ENCODE data around the gene DIP2A. TPM values are rescaled to one million over a fixed set of nuclear protein-coding genes. Genes with fewer than 3 reads are reported as not detected.
"Not testable (repeated sequence)": the region's sequence is repeated elsewhere in the genome, so short reads cannot be mapped to it uniquely, and the experiment has no call there.

DIP2A gene
- total RNA-seq, 1 experiment from 2014 or later, result 19.4 TPM

- peaks cover 25% of the 10 kb centered on the region for H3K36me3 ChIP-seq (replicated peaks; ENCODE audit: control insufficient read depth, insufficient read depth, low read length)
- no peaks in the 10 kb centered on the region for H3K27me3 ChIP-seq (ENCODE audit: control insufficient read depth, insufficient read depth, low read length)
- no peak for DNase-seq
- H3K4me3 ChIP-seq (ENCODE audit: insufficient read depth, low read depth, low read length), result no peak overlapping the region
Measured at GRCh38 chr21:46562472-46562871, 103.8 kb downstream of the DIP2A start.

- no peaks in the 10 kb centered on the region for H3K27me3 ChIP-seq (ENCODE audit: control insufficient read depth, insufficient read depth, low read length)
- no peak for DNase-seq
- no peak overlapping the region for H3K4me3 ChIP-seq (ENCODE audit: insufficient read depth, low read depth, low read length)
- H3K36me3 ChIP-seq (replicated peaks; ENCODE audit: control insufficient read depth, insufficient read depth, low read length), result peaks cover 27% of the 10 kb centered on the region
Measured at GRCh38 chr21:46562964-46563607, 104.4 kb downstream of the DIP2A start.

GRCh38 chr21:46564391-46564790 lies 105.7 kb downstream of the DIP2A start:
- H3K4me3 ChIP-seq (ENCODE audit: insufficient read depth, low read depth, low read length), result no peak overlapping the region
- peaks cover 27% of the 10 kb centered on the region for H3K36me3 ChIP-seq (replicated peaks; ENCODE audit: control insufficient read depth, insufficient read depth, low read length)
- peak; percentile 22 for DNase-seq

DNA sequence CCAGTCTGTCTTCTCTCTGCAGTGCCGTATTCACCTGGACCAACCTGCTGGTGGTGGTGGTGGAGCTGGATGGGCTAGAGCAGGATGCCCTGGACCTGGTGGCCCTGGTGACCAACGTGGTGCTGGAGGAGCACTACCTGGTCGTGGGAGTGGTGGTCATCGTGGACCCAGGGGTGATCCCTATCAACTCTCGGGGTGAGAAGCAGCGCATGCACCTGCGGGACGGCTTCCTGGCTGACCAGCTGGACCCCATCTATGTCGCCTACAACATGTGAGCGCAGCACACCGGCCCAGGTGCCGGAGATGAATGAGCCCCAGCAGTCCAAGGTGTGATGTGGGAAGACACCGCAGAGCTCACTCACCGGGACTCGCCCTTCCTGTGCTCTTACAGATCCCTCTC lies 108.7 kb downstream of the DIP2A start:
- peak; percentile 10 for DNase-seq
- H3K36me3 ChIP-seq (replicated peaks; ENCODE audit: control insufficient read depth, insufficient read depth, low read length), result peaks cover 21% of the 10 kb centered on the region
- no peak overlapping the region for H3K4me3 ChIP-seq (ENCODE audit: insufficient read depth, low read depth, low read length)
- no peaks in the 10 kb centered on the region for H3K27me3 ChIP-seq (ENCODE audit: control insufficient read depth, insufficient read depth, low read length)

More at GRCh38 chr21:46564391-46564790, 105.7 kb downstream of the DIP2A start:
- H3K27me3 ChIP-seq (ENCODE audit: control insufficient read depth, insufficient read depth, low read length), result no peaks in the 10 kb centered on the region

DNA sequence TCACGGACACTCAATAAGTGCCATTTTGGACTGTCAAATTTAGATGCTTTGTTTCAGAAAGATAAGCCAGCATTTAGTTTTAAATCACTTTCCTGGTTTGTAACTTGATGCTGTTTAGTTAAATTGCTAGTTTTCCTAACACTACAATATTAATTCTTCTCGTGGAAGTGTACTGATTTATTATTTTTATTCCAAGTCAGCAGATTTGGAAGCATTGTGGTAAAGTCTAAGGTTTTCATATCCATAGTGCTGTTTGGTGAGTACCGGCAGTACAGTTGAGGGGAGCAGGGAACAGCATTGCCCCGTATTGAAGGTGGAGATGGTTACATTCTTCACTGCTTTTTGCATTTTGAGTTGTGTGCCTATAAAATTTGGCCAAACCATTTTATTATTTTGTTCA lies 109.9 kb downstream of the DIP2A start:
- H3K36me3 ChIP-seq (replicated peaks; ENCODE audit: control insufficient read depth, insufficient read depth, low read length), result peaks cover 16% of the 10 kb centered on the region
- no peak overlapping the region for H3K4me3 ChIP-seq (ENCODE audit: insufficient read depth, low read depth, low read length)
- no peaks in the 10 kb centered on the region for H3K27me3 ChIP-seq (ENCODE audit: control insufficient read depth, insufficient read depth, low read length)
- DNase-seq, result no peak

GRCh38 chr21:46569081-46569480 lies 110.4 kb downstream of the DIP2A start:
- Histone ChIP-seq H3K27me3 (ENCODE audit: control insufficient read depth, insufficient read depth, low read length) (no peaks in the 10 kb centered on the region), H3K36me3 (replicated peaks; ENCODE audit: control insufficient read depth, insufficient read depth, low read length) (peaks cover 14% of the 10 kb centered on the region)

DNA sequence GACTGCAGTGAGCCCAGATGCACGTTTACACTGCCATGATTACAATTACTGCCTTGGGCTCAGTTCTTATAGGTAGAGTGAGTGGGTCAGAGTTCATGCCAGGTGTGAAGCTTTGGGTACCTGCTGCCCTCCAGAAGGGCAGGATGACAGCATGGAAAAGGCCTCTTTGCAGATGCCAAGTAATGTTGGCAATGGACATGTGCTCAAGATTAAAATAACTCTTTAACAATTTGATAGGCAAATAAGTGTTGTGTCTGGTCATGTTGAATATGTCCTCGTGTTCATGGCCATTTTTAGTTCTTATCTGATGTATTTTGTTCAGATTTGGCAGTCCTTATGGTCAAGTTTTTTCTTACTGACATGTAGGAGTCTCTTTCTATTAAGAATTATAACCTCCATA lies 111.4 kb downstream of the DIP2A start:
- Histone ChIP-seq H3K4me3 (ENCODE audit: insufficient read depth, low read depth, low read length) (no peak overlapping the region), H3K36me3 (replicated peaks; ENCODE audit: control insufficient read depth, insufficient read depth, low read length) (peaks cover 13% of the 10 kb centered on the region), H3K27me3 (ENCODE audit: control insufficient read depth, insufficient read depth, low read length) (no peaks in the 10 kb centered on the region)
- DNase-seq, result no peak

More at GRCh38 chr21:46569081-46569480, 110.4 kb downstream of the DIP2A start:
- H3K4me3 ChIP-seq (ENCODE audit: insufficient read depth, low read depth, low read length), result no peak overlapping the region
- DNase-seq, result no peak

- Histone ChIP-seq H3K36me3 (replicated peaks; ENCODE audit: control insufficient read depth, insufficient read depth, low read length) (peaks cover 13% of the 10 kb centered on the region), H3K27me3 (ENCODE audit: control insufficient read depth, insufficient read depth, low read length) (no peaks in the 10 kb centered on the region), H3K4me3 (ENCODE audit: insufficient read depth, low read depth, low read length) (no peak overlapping the region)
- no peak for DNase-seq
Measured at GRCh38 chr21:46570631-46571030, 111.9 kb downstream of the DIP2A start.

GRCh38 chr21:46572850-46573249 lies 114.2 kb downstream of the DIP2A start:
- no peak overlapping the region for H3K4me3 ChIP-seq (ENCODE audit: insufficient read depth, low read depth, low read length)
- no peak for DNase-seq
- H3K27me3 ChIP-seq (ENCODE audit: control insufficient read depth, insufficient read depth, low read length), result no peaks in the 10 kb centered on the region
- H3K36me3 ChIP-seq (replicated peaks; ENCODE audit: control insufficient read depth, insufficient read depth, low read length), result peaks cover 8% of the 10 kb centered on the region

DNA sequence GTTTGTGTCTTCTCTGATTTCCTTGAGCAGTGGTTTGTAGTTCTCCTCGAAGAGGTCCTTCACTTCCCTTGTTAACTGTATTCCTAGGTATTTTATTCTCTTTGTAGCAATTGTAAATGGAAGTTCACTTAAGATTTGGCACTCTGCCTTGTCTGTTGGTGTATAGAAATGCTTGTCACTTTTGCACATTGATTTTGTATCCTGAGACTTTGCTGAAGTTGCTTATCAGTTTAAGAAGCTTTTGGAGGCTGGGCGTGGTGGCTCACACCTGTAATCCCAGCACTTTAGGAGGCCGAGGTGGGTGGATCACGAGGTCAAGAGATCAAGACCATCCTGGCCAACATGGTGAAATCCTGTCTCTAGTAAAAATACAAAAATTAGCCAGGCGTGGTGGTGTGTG lies 119.1 kb downstream of the DIP2A start:
- not testable (repeated sequence) for H3K36me3 ChIP-seq (replicated peaks; ENCODE audit: control insufficient read depth, insufficient read depth, low read length); H3K4me3 ChIP-seq (ENCODE audit: insufficient read depth, low read depth, low read length); DNase-seq; H3K27me3 ChIP-seq (ENCODE audit: control insufficient read depth, insufficient read depth, low read length)

GRCh38 chr21:46579394-46579793 lies 120.7 kb downstream of the DIP2A start:
- not testable (repeated sequence) for H3K36me3 ChIP-seq (replicated peaks; ENCODE audit: control insufficient read depth, insufficient read depth, low read length); DNase-seq; H3K4me3 ChIP-seq (ENCODE audit: insufficient read depth, low read depth, low read length); H3K27me3 ChIP-seq (ENCODE audit: control insufficient read depth, insufficient read depth, low read length)

DNA sequence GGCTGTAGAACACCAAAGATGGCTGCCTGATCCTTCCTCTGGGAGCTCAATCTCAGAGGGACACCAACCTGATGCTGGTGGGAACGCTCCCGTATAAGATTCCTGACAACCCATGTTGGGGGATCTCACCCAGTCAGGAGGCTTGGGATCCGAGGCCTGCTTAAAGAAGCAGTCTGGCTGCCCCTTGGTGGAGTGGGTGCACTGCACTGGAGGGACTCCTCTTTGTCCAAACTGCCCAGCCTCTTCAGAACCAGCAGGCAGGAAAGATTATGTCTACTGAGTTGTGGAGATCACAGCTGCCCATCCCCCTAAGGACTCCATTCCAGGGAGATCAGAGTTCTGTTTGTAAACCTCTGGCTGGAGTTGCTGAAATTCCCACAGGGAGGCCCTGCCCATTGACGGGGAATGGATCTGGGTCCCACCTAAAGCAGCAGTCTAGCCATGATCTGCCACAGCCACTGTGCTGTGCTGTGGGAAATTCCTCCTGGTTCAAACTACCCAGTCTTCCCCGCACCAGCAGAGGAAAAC lies 123.2 kb downstream of the DIP2A start:
- H3K36me3 ChIP-seq (replicated peaks; ENCODE audit: control insufficient read depth, insufficient read depth, low read length), result no peaks in the 10 kb centered on the region
- no peak overlapping the region for H3K4me3 ChIP-seq (ENCODE audit: insufficient read depth, low read depth, low read length)
- no peaks in the 10 kb centered on the region for H3K27me3 ChIP-seq (ENCODE audit: control insufficient read depth, insufficient read depth, low read length)
- DNase-seq, result no peak

GRCh38 chr21:46585191-46585953 lies 126.7 kb downstream of the DIP2A start:
- no peaks in the 10 kb centered on the region for H3K27me3 ChIP-seq (ENCODE audit: control insufficient read depth, insufficient read depth, low read length)
- no peak for DNase-seq
- no peaks in the 10 kb centered on the region for H3K36me3 ChIP-seq (replicated peaks; ENCODE audit: control insufficient read depth, insufficient read depth, low read length)
- no peak overlapping the region for H3K4me3 ChIP-seq (ENCODE audit: insufficient read depth, low read depth, low read length)

DNA sequence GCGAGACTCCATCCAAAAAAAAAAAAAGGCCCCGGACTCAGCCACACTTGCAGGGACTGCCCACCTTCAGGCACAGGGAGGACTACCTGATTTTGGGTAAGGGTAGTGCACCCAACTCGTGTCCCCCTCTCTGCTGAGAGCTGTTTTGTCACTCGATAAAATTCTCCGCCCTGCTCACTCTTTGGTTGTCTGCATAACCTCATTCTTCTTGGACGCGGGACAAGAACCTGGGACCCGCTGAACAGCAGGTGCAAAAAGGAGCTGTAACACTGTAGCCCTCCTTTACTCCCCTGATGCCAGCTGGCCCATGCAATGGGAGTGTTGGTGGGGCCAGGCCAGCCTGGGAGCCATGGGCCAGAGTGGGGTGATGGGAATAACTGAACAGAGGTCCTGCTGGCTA lies 135.6 kb downstream of the DIP2A start:
- Histone ChIP-seq H3K27me3 (ENCODE audit: control insufficient read depth, insufficient read depth, low read length) (no peaks in the 10 kb centered on the region), H3K36me3 (replicated peaks; ENCODE audit: control insufficient read depth, insufficient read depth, low read length) (no peaks in the 10 kb centered on the region), H3K4me3 (ENCODE audit: insufficient read depth, low read depth, low read length) (no peak overlapping the region)
- DNase-seq, result no peak

- Histone ChIP-seq H3K36me3 (replicated peaks; ENCODE audit: control insufficient read depth, insufficient read depth, low read length) (no peaks in the 10 kb centered on the region), H3K27me3 (ENCODE audit: control insufficient read depth, insufficient read depth, low read length) (no peaks in the 10 kb centered on the region), H3K4me3 (ENCODE audit: insufficient read depth, low read depth, low read length) (no peak overlapping the region)
- no peak for DNase-seq
Measured at GRCh38 chr21:46596201-46596600, 137.5 kb downstream of the DIP2A start.
